HUES48 (cell line): ENCODE measurements around the gene MTHFD2L.

Experiments used
- H3K27ac ChIP-seq: one replicate; pipeline ENCODE4 v1.7.0; 2013; ENCODE audit warnings: low read depth, low read length, inconsistent platforms
- H3K27me3 ChIP-seq: 2 replicates; pipeline ENCODE4 v1.6.1; 2013; ENCODE audit warnings: mild to moderate bottlenecking, low read length; ENCODE audit not compliant: control insufficient read depth, insufficient read depth
- H3K36me3 ChIP-seq: 2 replicates; pipeline ENCODE4 v1.6.1; 2013; ENCODE audit warnings: low read length; ENCODE audit not compliant: control insufficient read depth, insufficient read depth
- H3K4me1 ChIP-seq: 2 replicates; pipeline ENCODE4 v1.6.1; 2013; ENCODE audit warnings: mild to moderate bottlenecking, low read length; ENCODE audit not compliant: control insufficient read depth, insufficient read depth
- H3K4me3 ChIP-seq: 2 replicates; pipeline ENCODE4 v1.5.1; 2013; ENCODE audit warnings: mild to moderate bottlenecking, low read depth, low read length
- H3K9ac ChIP-seq: 2 replicates; pipeline ENCODE4 v1.6.1; 2013; ENCODE audit warnings: mild to moderate bottlenecking, low read depth, low read length, moderate library complexity
- H3K9me3 ChIP-seq: 2 replicates; pipeline ENCODE4 v1.6.1; 2013; ENCODE audit warnings: low read length; ENCODE audit not compliant: control insufficient read depth, insufficient read depth

Gene MTHFD2L

DNA sequence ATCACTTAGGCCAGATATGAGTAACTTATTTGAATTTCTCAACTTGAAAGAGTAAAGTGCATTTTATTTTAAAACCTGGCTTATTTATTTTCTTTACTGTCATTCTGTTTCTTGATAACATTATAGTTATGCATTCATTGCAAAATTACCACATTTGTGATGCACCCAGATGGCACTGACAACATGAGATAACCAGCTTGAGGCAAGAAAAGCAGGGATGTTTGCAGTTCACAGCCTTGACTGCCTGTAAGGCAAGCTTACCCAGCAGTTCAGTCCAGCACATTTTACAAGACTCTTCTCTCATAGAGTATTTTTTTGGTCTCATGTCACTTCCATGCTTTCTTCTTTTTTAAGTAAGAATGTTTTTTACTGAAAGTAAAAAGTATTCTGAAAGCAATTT lies 125.0 kb downstream of the MTHFD2L start:
- Histone ChIP-seq H3K4me3 (no peak overlapping the region), H3K9me3 (no peaks in the 10 kb centered on the region), H3K9ac (no peak overlapping the region), H3K27ac (no peak overlapping the region), H3K36me3 (no peaks in the 10 kb centered on the region), H3K4me1 (no peaks in the 10 kb centered on the region), H3K27me3 (no peaks in the 10 kb centered on the region)

DNA sequence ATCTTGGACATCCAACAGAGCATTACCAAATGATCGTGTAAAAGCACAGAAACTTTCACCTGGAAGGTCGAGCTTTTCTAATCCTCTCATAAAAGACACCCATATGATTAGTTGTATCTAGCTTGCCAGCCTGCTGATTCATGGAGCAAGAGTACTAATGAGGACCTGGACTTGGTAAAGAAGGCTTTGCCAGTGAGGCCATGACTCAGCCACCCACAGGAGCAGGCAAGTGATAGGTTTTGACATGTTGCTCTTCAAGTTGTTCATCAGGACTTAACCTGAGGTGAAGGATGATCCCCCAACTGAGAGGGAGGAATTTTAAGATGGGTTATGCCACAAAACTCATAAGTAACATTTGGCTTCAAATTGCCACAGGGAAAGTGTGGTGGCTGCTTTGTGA lies 125.7 kb downstream of the MTHFD2L start:
- Histone ChIP-seq H3K4me1 (no peaks in the 10 kb centered on the region), H3K9me3 (no peaks in the 10 kb centered on the region), H3K9ac (no peak overlapping the region), H3K27ac (no peak overlapping the region), H3K27me3 (no peaks in the 10 kb centered on the region), H3K4me3 (no peak overlapping the region), H3K36me3 (no peaks in the 10 kb centered on the region)

DNA sequence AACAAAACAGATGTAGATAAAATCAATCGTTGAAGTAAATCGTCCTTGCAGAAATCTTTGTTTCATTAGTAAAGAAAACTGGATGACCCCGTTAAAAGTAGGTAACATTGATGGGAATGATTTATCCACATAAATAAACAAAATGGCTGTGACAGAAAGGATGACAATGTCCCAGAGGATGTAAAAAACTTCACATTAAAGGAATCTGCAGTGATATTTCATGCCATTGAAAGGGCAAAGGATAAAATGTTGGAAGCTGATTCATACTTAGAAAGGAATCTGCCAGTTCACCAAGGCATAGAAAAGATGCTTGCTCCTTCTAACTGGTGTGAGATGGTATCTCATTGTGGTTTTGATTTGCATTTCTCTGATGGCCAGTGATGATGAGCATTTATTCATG lies 126.1 kb downstream of the MTHFD2L start:
- H3K27me3 ChIP-seq = no peaks in the 10 kb centered on the region
- no peak overlapping the region for H3K9ac ChIP-seq
- no peaks in the 10 kb centered on the region for H3K4me1 ChIP-seq
- H3K27ac ChIP-seq = no peak overlapping the region
- H3K36me3 ChIP-seq = no peaks in the 10 kb centered on the region
- no peak overlapping the region for H3K4me3 ChIP-seq
- no peaks in the 10 kb centered on the region for H3K9me3 ChIP-seq

DNA sequence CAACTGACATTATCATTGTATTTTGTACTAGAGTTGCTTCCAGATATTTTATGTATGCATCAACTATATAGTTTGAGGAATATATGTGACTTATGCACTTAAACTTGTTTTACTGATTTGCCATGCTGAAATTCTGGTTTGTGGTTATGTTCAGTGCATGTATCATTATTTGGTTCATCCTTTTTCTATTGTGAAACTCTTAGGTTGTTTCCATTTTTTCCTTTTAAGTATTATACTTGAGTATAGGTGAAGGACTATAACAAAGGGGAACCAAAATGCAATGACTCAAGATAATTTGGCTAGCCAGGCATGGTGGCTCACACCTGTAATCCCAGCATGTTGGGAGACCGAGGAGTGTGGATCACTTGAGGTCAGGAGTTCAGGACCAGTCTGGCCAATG lies 129.2 kb downstream of the MTHFD2L start:
- no peaks in the 10 kb centered on the region for H3K36me3 ChIP-seq
- H3K27ac ChIP-seq = no peak overlapping the region
- no peaks in the 10 kb centered on the region for H3K4me1 ChIP-seq
- no peak overlapping the region for H3K9ac ChIP-seq
- no peaks in the 10 kb centered on the region for H3K27me3 ChIP-seq
- no peaks in the 10 kb centered on the region for H3K9me3 ChIP-seq
- no peak overlapping the region for H3K4me3 ChIP-seq

GRCh38 chr4:74287791-74288190 lies 129.9 kb downstream of the MTHFD2L start:
- no peak overlapping the region for H3K4me3 ChIP-seq
- no peaks in the 10 kb centered on the region for H3K27me3 ChIP-seq
- H3K27ac ChIP-seq = no peak overlapping the region
- no peak overlapping the region for H3K9ac ChIP-seq
- H3K4me1 ChIP-seq = no peaks in the 10 kb centered on the region
- H3K36me3 ChIP-seq = no peaks in the 10 kb centered on the region
- no peaks in the 10 kb centered on the region for H3K9me3 ChIP-seq

GRCh38 chr4:74291471-74291870 lies 133.6 kb downstream of the MTHFD2L start:
- Histone ChIP-seq H3K4me1 (no peaks in the 10 kb centered on the region), H3K9me3 (no peaks in the 10 kb centered on the region), H3K27me3 (no peaks in the 10 kb centered on the region), H3K9ac (no peak overlapping the region), H3K4me3 (no peak overlapping the region), H3K36me3 (no peaks in the 10 kb centered on the region), H3K27ac (no peak overlapping the region)

GRCh38 chr4:74292111-74292870 lies 134.4 kb downstream of the MTHFD2L start:
- H3K9ac ChIP-seq = no peak overlapping the region
- H3K4me1 ChIP-seq = no peaks in the 10 kb centered on the region
- H3K9me3 ChIP-seq = no peaks in the 10 kb centered on the region
- no peak overlapping the region for H3K27ac ChIP-seq
- H3K4me3 ChIP-seq = no peak overlapping the region
- H3K27me3 ChIP-seq = no peaks in the 10 kb centered on the region
- no peaks in the 10 kb centered on the region for H3K36me3 ChIP-seq

DNA sequence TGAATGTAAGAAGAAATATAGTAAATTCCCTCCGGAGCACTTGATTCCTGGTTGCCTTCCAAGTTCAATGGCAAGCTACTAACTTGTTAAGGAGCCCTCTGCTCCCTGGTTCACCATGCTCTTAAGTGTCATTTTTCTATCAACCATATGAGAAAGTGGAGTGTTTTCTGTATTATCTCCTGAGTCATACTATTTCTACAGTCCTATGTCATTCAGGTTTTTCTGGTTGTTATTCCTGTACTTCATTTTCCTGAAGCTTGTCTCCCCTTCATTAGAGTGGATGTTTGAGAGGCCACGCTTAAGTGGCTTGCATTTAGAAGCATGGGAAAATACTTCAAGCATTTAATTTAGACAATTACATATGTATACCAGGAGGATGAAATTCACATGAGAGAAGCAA lies 135.6 kb downstream of the MTHFD2L start:
- Histone ChIP-seq H3K27me3 (no peaks in the 10 kb centered on the region), H3K4me1 (no peaks in the 10 kb centered on the region), H3K9me3 (no peaks in the 10 kb centered on the region), H3K9ac (no peak overlapping the region), H3K36me3 (no peaks in the 10 kb centered on the region), H3K4me3 (no peak overlapping the region), H3K27ac (no peak overlapping the region)

- Histone ChIP-seq H3K27me3 (no peaks in the 10 kb centered on the region), H3K4me3 (no peak overlapping the region), H3K9me3 (no peaks in the 10 kb centered on the region), H3K27ac (no peak overlapping the region), H3K36me3 (no peaks in the 10 kb centered on the region), H3K4me1 (no peaks in the 10 kb centered on the region), H3K9ac (no peak overlapping the region)
Measured at GRCh38 chr4:74294681-74295080, 136.8 kb downstream of the MTHFD2L start.

DNA sequence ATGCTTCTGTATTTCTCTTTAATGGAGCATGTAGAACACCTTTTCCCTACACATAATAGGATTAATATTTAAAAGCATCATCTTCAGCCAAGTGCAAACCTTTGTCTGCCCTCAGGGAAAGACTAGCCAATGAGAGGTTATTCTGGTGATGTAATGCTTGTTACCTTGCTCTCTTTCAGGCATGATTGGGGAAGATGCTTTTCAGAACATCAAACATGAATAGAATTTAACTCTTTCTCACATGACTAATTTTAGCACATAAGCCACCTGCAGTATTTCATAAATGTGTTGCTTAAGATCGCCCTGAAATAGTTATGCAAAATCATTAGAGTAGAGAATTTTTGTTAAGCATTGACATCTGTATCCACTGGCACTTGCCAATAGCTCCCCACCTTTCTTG lies 139.6 kb downstream of the MTHFD2L start:
- Histone ChIP-seq H3K9me3 (no peaks in the 10 kb centered on the region), H3K4me3 (no peak overlapping the region), H3K36me3 (no peaks in the 10 kb centered on the region), H3K27ac (no peak overlapping the region), H3K4me1 (no peaks in the 10 kb centered on the region), H3K27me3 (no peaks in the 10 kb centered on the region), H3K9ac (no peak overlapping the region)

DNA sequence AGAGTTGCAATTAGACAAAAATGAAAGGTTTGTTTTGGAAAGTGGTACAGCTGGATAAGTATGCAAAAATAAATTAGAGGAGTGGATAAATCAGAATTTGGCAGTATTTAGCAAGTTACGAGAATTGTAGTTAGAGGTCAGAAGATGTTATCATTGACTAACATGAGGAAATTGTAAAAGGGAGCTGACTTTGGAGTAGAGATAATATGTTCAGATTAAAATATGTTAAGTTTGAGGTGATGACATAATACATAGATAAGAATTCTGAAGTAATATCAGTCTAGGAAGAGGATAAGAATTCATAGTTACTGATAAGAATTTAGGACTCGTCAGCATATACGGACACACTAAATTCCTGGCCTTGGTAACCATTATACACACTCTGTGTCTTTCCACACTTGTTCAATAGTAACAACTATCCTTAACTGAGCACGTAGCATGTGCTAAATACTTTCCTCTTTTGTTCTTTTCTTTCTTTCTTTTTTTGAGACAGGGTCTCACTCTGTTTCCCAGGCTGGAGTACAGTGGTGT lies 146.2 kb downstream of the MTHFD2L start:
- H3K36me3 ChIP-seq = no peaks in the 10 kb centered on the region
- no peaks in the 10 kb centered on the region for H3K9me3 ChIP-seq
- H3K27ac ChIP-seq = no peak overlapping the region
- H3K4me3 ChIP-seq = no peak overlapping the region
- H3K27me3 ChIP-seq = no peaks in the 10 kb centered on the region
- no peaks in the 10 kb centered on the region for H3K4me1 ChIP-seq
- H3K9ac ChIP-seq = no peak overlapping the region
